Choroid plexus epithelial cell (primary cell): ENCODE data around the gene LPP.

Experiments
- DNase-seq: peaks from one replicate; pipeline ENCODE4 v3.0.0-alpha.2; 2010; ENCODE audit warnings: low read depth
- H3K4me3 ChIP-seq: 2 replicates; pipeline ENCODE4 v1.5.1; 2011; ENCODE audit warnings: low read depth, mild to moderate bottlenecking, control low read depth, low read length, moderate library complexity
- CTCF ChIP-seq: conservative IDR thresholded peaks from 2 replicates; pipeline ENCODE4 v1.5.1; 2011; ENCODE audit warnings: low read depth, mild to moderate bottlenecking, control low read depth, inconsistent platforms, low read length, moderate library complexity

The LPP gene

GRCh38 chr3:188151438-188151837 lies 2.5 kb upstream of the LPP start:
- H3K4me3 ChIP-seq, result no peak overlapping the region
- no peak for TF ChIP-seq CTCF
- peak; percentile 50 for DNase-seq

GRCh38 chr3:188152660-188153436 lies 1.1 kb upstream of the LPP start:
- peak; percentile 51 for DNase-seq
- TF ChIP-seq CTCF, result no peak
- H3K4me3 ChIP-seq, result peak overlapping the region; percentile 82

- peak overlapping the region; percentile 82 for H3K4me3 ChIP-seq
- TF ChIP-seq CTCF, result no peak
- DNase-seq, result peak; percentile 94
Observed at GRCh38 chr3:188153437-188154013, 432 bp upstream of the LPP start.

GRCh38 chr3:188154809-188155574 lies 1.0 kb downstream of the LPP start:
- no peak for TF ChIP-seq CTCF
- DNase-seq, result peak; percentile 34
- peak overlapping the region; percentile 82 for H3K4me3 ChIP-seq

- H3K4me3 ChIP-seq, result no peak overlapping the region
- no peak for TF ChIP-seq CTCF
- DNase-seq, result no peak
Observed at GRCh38 chr3:188156056-188156455, 2.1 kb downstream of the LPP start.

GRCh38 chr3:188157407-188157806 lies 3.5 kb downstream of the LPP start:
- DNase-seq, result no peak
- no peak overlapping the region for H3K4me3 ChIP-seq
- no peak for TF ChIP-seq CTCF
